Measurements from ENCODE around the gene TSPAN3.

TSPAN3 gene

GRCh38 chr15:77002954-77003912 lies 67.7 kb downstream of the TSPAN3 start:
- DNase-seq = no peak

- DNase-seq = no peak
Observed at GRCh38 chr15:77002436-77002835, 68.5 kb downstream of the TSPAN3 start.

GRCh38 chr15:77001966-77002365 lies 68.9 kb downstream of the TSPAN3 start:
- no peak for DNase-seq

GRCh38 chr15:77001351-77001750 lies 69.6 kb downstream of the TSPAN3 start:
- DNase-seq = peak; percentile 18

- no peak for DNase-seq
Observed at GRCh38 chr15:76999996-77000395, 70.9 kb downstream of the TSPAN3 start.

GRCh38 chr15:76998663-76999285 lies 72.1 kb downstream of the TSPAN3 start:
- DNase-seq = no peak

- no peak for DNase-seq
Observed at GRCh38 chr15:76996526-76997401, 74.1 kb downstream of the TSPAN3 start.

DNA sequence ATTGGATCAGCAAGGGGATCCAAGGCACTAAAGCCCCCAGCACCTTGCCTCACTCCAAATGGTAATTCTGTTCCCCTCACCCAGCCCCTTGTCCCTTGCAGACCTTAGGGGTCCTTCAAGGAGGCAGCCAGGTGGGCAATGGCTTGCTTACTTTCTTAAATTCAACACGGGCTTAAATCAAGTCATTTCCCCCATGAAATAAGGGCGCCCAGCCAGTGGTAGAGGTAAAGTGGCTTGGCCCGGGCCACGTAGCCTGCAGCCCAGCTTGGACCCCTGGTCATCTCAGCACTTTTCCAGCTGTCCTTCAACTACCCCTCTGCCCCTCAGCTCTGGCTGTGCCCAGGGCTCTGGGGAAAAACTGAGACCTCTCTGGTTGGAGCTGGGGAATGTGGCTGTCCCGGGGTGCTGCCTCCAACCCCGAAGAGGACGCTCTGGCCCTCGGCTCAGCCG lies 74.8 kb downstream of the TSPAN3 start:
- no peak for DNase-seq

- DNase-seq = no peak
Observed at GRCh38 chr15:76994971-76995945, 75.7 kb downstream of the TSPAN3 start, which contains the start of gene PSTPIP1. TSS of gene PSTPIP1 (plus strand) at chr15:76995126. CDS start at chr15:76995574, 448 bp downstream.

DNA sequence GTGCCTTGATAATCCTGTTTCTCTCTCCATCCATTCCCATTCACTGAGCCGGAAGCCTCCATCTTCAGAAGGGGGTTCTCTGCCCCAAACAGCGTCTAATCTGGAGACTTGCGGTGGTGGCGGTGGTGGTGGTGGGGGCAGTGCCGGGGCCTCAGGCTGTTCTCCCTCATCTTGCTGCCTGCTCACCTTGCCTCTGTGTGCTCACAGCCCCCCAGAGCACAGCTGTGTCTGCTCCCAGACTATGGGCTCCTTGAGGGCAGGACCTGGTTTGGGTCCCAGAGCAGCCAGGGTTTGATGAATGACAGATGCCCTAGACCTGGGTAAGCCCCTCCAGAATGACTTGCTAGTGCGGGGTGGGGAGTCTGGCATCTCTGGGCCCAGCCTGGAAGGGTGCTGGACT lies 76.4 kb downstream of the TSPAN3 start:
- DNase-seq = no peak

GRCh38 chr15:76994001-76994400 lies 76.9 kb downstream of the TSPAN3 start:
- DNase-seq = no peak

GRCh38 chr15:76993114-76993725 lies 77.7 kb downstream of the TSPAN3 start:
- DNase-seq = no peak

- DNase-seq = no peak
Observed at GRCh38 chr15:76991741-76992645, 78.9 kb downstream of the TSPAN3 start.
